Stimulated activated CD8-positive, alpha-beta memory T cell treated with anti-CD3 and anti-CD28 coated beads, Interleukin-15, amount 100 ng/mL, for 4 hours (primary cell): ENCODE results near the gene DNMT3L.
"Not testable (repeated sequence)": the region's sequence is repeated elsewhere in the genome, so short reads cannot be mapped to it uniquely, and the experiment has no call there.

Source experiments
- DNase-seq, 2 donors: peaks; one replicate each; pipeline ENCODE4 v3.0.0-alpha.2; 2020; ENCODE audit warnings: low read depth in 2 of 2

Gene DNMT3L

GRCh38 chr21:44294391-44295162, 32.9 kb upstream of the DNMT3L start:
- DNase-seq: no peak

- peak in 1 of 2 donors; percentile 34 for DNase-seq
Measured at GRCh38 chr21:44293551-44294231, 32.0 kb upstream of the DNMT3L start.

DNA sequence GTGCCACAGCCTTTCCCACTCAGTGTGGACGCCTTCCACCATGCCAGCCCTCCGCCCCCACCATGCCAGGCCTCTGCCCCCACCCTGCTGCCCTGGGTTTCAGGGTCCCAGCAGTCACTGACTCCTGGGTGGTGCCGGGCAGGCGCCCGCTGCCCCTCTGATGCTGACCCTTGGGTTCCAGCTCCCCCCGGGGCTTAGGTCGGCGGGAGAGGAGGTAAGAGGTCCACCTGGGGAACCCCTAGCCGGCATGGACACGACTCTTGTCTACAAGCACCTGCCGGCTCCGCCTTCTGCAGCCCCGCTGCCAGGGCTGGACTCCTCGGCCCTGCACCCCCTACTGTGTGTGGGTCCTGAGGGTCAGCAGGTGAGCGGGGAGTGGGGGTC, 31.1 kb upstream of the DNMT3L start:
- no peak for DNase-seq

DNA sequence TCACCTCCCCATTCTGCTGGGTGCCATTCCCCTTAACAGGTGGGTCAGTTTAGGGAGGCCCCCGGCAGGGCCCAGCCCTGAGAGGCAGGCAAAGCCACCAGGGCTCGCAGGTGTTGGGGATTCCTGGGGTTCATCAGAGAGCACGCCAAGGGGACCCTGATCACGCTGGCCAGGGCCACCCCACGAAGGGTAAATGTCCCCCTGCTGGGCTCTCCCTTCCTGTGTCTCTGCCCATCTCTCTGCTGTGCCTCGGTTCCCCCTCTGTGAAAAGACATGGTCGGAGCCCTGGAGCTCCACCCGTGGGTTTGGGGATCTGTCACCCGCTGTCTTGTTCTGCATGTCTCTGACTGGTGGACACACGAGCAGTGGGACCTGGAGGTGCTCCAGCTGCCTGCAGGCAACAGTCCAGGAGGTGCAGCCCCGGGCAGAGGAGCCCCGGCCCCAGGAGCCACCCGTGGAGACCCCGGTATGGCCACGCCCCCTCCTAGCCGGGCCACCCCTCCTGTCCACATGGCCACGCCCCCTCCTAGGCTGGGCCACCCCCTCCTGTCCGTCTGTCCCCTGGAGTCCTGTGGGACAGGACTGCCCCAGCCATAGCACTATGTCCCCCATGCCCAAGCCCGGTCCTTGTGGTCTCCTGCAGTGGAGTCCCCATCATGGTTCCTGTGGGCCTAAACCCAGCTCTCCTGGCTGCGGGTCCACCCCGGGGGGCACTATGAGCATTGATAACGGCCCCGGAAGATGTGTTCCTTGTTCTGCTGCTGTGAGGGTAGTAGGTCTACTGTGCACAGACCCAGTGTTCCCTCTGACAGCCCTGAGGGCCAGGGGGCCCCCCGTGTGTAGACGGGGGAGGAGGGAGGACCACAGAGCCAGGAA, 30.5 kb upstream of the DNMT3L start:
- no peak for DNase-seq

DNA sequence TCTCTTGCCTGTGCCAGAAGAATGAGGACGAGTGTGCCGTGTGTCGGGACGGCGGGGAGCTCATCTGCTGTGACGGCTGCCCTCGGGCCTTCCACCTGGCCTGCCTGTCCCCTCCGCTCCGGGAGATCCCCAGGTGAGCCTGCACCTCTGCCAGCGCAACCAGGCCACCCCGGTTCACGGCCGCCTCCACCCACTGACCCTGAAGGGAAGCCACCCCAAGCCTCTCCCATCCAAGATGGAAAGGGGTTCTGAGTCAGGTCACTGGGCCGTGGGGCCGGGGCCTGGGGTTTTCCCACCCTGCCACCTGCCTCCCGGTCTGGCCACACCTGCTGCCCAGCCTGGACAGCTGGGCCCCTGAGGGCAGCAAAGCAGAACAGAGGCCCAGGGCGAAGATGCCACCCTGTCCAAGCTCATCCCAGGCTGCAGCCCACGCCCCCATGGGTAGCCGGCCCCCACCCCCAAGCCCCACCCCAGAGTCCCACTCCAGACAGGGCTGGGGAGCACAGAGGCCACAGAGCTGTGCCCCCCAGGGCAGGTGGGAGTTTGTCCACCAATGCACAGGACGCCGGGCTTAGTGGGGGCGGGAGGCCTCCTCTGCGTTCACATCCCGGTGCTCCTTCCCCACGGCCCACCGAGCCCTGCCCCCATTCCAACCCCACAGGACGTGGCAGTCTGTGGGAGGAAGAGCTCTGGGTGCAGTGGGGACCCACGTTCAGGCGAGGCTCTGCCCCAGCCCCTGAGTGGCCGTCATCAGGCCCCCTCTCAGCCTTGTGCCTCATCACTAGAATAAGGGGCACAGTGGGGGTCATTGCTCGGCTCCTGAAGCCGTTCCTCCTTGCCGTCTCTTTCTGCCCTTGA, 29.6 kb upstream of the DNMT3L start:
- DNase-seq: no peak

DNA sequence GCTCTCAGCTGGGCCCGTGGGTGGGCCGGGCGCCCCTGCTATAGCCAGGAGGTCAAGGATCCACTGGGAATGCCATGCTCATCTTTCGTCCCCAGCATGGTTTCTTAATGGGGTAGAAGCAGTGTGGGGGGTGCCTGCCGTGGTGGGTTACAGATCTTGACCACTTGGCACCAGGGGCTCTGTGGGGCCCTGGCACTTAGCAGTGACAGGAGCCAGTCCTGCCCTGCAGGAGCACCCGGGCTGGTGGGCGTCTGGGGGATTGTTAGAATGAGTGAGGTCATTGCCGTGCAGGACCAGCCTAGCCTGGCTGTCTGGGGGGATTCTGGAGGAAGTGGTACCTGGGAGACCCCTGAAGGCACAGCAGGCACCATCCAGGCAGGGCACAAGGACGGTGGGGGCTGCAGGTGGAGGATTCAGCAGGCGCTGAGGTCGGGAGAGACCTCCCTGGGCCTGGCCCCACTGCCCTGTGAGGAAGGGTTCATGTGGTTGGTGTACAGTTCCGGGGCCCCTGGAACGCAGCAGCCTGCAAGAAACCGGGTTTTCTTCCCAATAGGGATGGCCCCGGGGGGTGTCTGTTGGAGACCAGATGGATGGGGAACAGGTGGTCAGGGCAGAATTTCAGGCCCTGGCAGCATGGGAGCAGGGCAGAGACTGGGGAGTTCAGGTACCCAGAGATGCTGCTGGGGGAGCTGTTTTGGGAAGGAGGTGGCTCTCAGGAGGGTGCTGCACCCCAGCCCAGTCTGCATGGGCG, 28.8 kb upstream of the DNMT3L start:
- DNase-seq: no peak

GRCh38 chr21:44289381-44290010, 27.8 kb upstream of the DNMT3L start:
- no peak for DNase-seq

GRCh38 chr21:44288251-44289110, 26.8 kb upstream of the DNMT3L start:
- no peak for DNase-seq

DNA sequence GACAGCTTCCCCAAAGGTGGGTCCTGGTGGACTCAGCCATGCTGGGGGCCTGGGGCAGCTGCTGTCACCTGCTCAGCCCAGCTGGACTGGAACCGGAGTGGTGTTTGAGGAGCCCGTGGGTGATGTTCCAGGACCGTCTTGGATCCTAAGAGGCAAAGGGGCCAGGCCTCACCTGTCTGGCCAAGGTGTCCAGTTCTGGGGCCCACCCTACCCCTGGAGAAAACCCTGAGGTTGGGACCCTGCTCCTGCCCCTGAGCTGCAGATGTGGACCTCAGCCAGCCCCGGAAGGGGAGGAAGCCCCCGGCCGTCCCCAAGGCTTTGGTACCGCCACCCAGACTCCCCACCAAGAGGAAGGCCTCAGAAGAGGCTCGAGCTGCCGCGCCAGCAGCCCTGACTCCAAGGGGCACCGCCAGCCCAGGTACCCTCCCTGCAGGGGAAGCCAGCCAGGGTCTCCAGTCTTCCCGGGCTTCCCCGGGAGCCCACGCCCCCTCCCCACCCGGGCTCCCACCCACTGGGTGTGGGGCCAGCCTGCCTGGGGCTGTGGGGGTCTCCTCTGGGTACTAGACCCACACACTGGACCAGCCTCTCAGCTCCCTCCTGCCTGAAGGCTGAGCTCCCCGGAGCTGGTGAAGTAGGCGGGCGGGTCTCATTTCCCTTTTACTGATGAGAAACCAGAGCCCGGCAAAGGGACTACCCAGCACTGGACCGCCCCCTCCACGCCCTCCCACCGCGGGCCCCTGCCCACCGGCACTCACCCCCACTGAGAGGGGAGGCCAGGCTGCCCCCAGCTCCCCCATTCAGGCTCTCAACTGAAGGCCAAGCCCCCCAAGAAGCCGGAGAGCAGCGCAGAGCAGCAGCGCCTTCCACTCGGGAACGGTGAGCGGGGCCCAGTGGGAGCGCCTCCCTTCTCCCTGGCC, 25.3 kb upstream of the DNMT3L start:
- DNase-seq: no peak

GRCh38 chr21:44286086-44286715, 24.5 kb upstream of the DNMT3L start:
- no peak for DNase-seq

- no peak for DNase-seq
Measured at GRCh38 chr21:44285138-44285992, 23.7 kb upstream of the DNMT3L start, which contains the start of gene AIRE. TSS of gene AIRE (plus strand) at chr21:44285876. CDS start at chr21:44286007, 131 bp downstream.

DNA sequence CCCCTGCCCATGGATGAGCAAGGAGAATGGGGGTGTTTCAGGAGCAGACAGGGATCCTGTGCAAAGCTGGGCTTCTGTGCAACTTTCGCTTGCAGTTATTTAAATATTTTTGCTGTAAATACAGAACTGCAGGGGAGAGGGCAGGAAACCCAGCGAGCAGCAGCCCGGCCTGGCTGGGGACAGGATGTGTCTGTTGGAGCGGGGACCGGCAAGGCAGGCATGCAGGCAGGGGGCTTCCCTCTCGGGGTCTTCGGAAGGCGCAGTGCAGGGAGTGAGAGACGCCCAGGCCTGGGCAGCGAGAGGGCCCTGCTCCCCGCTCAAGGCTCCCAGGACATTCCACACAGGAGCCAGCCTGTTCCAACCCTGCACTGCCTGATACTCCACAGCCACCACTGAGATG, 22.3 kb upstream of the DNMT3L start:
- no peak for DNase-seq

GRCh38 chr21:44283211-44283785, 21.6 kb upstream of the DNMT3L start:
- not testable (repeated sequence) for DNase-seq

GRCh38 chr21:44282370-44282769, 20.7 kb upstream of the DNMT3L start:
- DNase-seq: no peak

- DNase-seq: no peak
Measured at GRCh38 chr21:44281801-44282200, 20.1 kb upstream of the DNMT3L start.
